ENCODE results near the gene NUDT9. TPM values are rescaled to one million over a fixed set of nuclear protein-coding genes. Genes with fewer than 3 reads are reported as not detected.
A peak's percentile ranks its signal among the peaks of the same experiment; 100 is the strongest.

Gene NUDT9
- total RNA-seq, 1 experiment from 2014 or later, result 11.3 TPM

GRCh38 chr4:87493115-87493514 lies 70.7 kb downstream of the NUDT9 start:
- ChIA-PET POLR2A (ENCODE audit: low non-redundant PET) (no interaction called here), CTCF (no interaction called here)
- Histone ChIP-seq H3K9me3 (ENCODE audit: low read depth, low read length, poor library complexity, severe bottlenecking) (no peaks in the 10 kb centered on the region), H3K27me3 (replicated peaks; ENCODE audit: insufficient read depth, low read depth, low read length, poor library complexity) (no peaks in the 10 kb centered on the region), H3K4me1 (ENCODE audit: insufficient read depth, low read length, poor library complexity, severe bottlenecking) (peaks cover 7% of the 10 kb centered on the region), H3K36me3 (ENCODE audit: insufficient read depth, low read length, poor library complexity, severe bottlenecking) (no peaks in the 10 kb centered on the region), H3K27ac (ENCODE audit: low read depth, low read length, poor library complexity, severe bottlenecking) (no peak overlapping the region), H3K4me3 (ENCODE audit: low read depth, low read length, poor library complexity, severe bottlenecking) (no peak overlapping the region)
- intact Hi-C loops (cut with micrococcal nuclease; ENCODE audit: unreplicated experiment), result no loop called here
- no peak for DNase-seq (ENCODE audit: low spot score)
- no TSS peak for BruUV-seq (replicated peaks)
- no peak for TF ChIP-seq EZH2 (IDR thresholded peaks at IDR 0.05; ENCODE audit: borderline replicate concordance, low read depth, low read length, poor library complexity, severe bottlenecking)
- no peak for TF ChIP-seq CTCF (conservative IDR thresholded peaks at IDR 0.05; ENCODE audit: low read depth, low read length)

- no peaks in the 10 kb centered on the region for H3K27me3 ChIP-seq (replicated peaks; ENCODE audit: insufficient read depth, low read depth, low read length, poor library complexity)
- no peaks in the 10 kb centered on the region for H3K9me3 ChIP-seq (ENCODE audit: low read depth, low read length, poor library complexity, severe bottlenecking)
- intact Hi-C loops (cut with micrococcal nuclease; ENCODE audit: unreplicated experiment), result no loop called here
- ChIA-PET POLR2A (ENCODE audit: low non-redundant PET) (no interaction called here), CTCF (no interaction called here)
- no peaks in the 10 kb centered on the region for H3K36me3 ChIP-seq (ENCODE audit: insufficient read depth, low read length, poor library complexity, severe bottlenecking)
- peak; percentile 47; the same call in 1 of the 2 replicates for TF ChIP-seq CTCF (conservative IDR thresholded peaks at IDR 0.05; ENCODE audit: low read depth, low read length)
- TF ChIP-seq EZH2 (IDR thresholded peaks at IDR 0.05; ENCODE audit: borderline replicate concordance, low read depth, low read length, poor library complexity, severe bottlenecking), result no peak
- H3K27ac ChIP-seq (ENCODE audit: low read depth, low read length, poor library complexity, severe bottlenecking), result no peak overlapping the region
- DNase-seq (ENCODE audit: low spot score), result no peak
- peaks cover 20% of the 10 kb centered on the region for H3K4me1 ChIP-seq (ENCODE audit: insufficient read depth, low read length, poor library complexity, severe bottlenecking)
- no peak overlapping the region for H3K4me3 ChIP-seq (ENCODE audit: low read depth, low read length, poor library complexity, severe bottlenecking)
- BruUV-seq (replicated peaks), result no TSS peak
Observed at GRCh38 chr4:87497159-87497558, 74.8 kb downstream of the NUDT9 start.

GRCh38 chr4:87497578-87497977 lies 75.2 kb downstream of the NUDT9 start:
- H3K27me3 ChIP-seq (replicated peaks; ENCODE audit: insufficient read depth, low read depth, low read length, poor library complexity), result no peaks in the 10 kb centered on the region
- no peak overlapping the region for H3K27ac ChIP-seq (ENCODE audit: low read depth, low read length, poor library complexity, severe bottlenecking)
- intact Hi-C loops (cut with micrococcal nuclease; ENCODE audit: unreplicated experiment), result no loop called here
- no peaks in the 10 kb centered on the region for H3K36me3 ChIP-seq (ENCODE audit: insufficient read depth, low read length, poor library complexity, severe bottlenecking)
- ChIA-PET POLR2A (ENCODE audit: low non-redundant PET) (no interaction called here), CTCF (no interaction called here)
- no TSS peak for BruUV-seq (replicated peaks)
- no peak overlapping the region for H3K4me3 ChIP-seq (ENCODE audit: low read depth, low read length, poor library complexity, severe bottlenecking)
- no peak for DNase-seq (ENCODE audit: low spot score)
- peaks cover 24% of the 10 kb centered on the region for H3K4me1 ChIP-seq (ENCODE audit: insufficient read depth, low read length, poor library complexity, severe bottlenecking)
- no peaks in the 10 kb centered on the region for H3K9me3 ChIP-seq (ENCODE audit: low read depth, low read length, poor library complexity, severe bottlenecking)
- no peak for TF ChIP-seq EZH2 (IDR thresholded peaks at IDR 0.05; ENCODE audit: borderline replicate concordance, low read depth, low read length, poor library complexity, severe bottlenecking)

GRCh38 chr4:87498446-87498900 lies 76.1 kb downstream of the NUDT9 start:
- BruUV-seq (replicated peaks), result no TSS peak
- peaks cover 30% of the 10 kb centered on the region for H3K4me1 ChIP-seq (ENCODE audit: insufficient read depth, low read length, poor library complexity, severe bottlenecking)
- ChIA-PET POLR2A (ENCODE audit: low non-redundant PET) (no interaction called here), CTCF (no interaction called here)
- H3K9me3 ChIP-seq (ENCODE audit: low read depth, low read length, poor library complexity, severe bottlenecking), result no peaks in the 10 kb centered on the region
- H3K27me3 ChIP-seq (replicated peaks; ENCODE audit: insufficient read depth, low read depth, low read length, poor library complexity), result no peaks in the 10 kb centered on the region
- no peak for DNase-seq (ENCODE audit: low spot score)
- intact Hi-C loops (cut with micrococcal nuclease; ENCODE audit: unreplicated experiment), result no loop called here
- no peaks in the 10 kb centered on the region for H3K36me3 ChIP-seq (ENCODE audit: insufficient read depth, low read length, poor library complexity, severe bottlenecking)
- TF ChIP-seq CTCF (conservative IDR thresholded peaks at IDR 0.05; ENCODE audit: low read depth, low read length) (no peak), EZH2 (IDR thresholded peaks at IDR 0.05; ENCODE audit: borderline replicate concordance, low read depth, low read length, poor library complexity, severe bottlenecking) (no peak)
- no peak overlapping the region for H3K27ac ChIP-seq (ENCODE audit: low read depth, low read length, poor library complexity, severe bottlenecking)
- H3K4me3 ChIP-seq (ENCODE audit: low read depth, low read length, poor library complexity, severe bottlenecking), result no peak overlapping the region
